Measurements from ENCODE around the gene PCK2.

PCK2 gene

GRCh38 chr14:24092505-24093206, 1.5 kb upstream of the PCK2 start:
- Histone ChIP-seq H3K27ac (peak overlapping the region in 1 of 2 donors; percentile 95), H3K4me3 (no peak overlapping the region)
- DNase-seq (ENCODE audit: low spot score), result no peak
- no peak for TF ChIP-seq CTCF (IDR thresholded peaks at IDR 0.05)

- no peak for TF ChIP-seq CTCF (IDR thresholded peaks at IDR 0.05)
- Histone ChIP-seq H3K27ac (peak overlapping the region; percentile 81 to 95), H3K4me3 (peak overlapping the region; percentile 80)
- no peak for DNase-seq (ENCODE audit: low spot score)
Observed at GRCh38 chr14:24093207-24093900, 757 bp upstream of the PCK2 start.

- no peak for DNase-seq (ENCODE audit: low spot score)
- Histone ChIP-seq H3K4me3 (peak overlapping the region; percentile 80), H3K27ac (peak overlapping the region; percentile 81 to 95)
- TF ChIP-seq CTCF (IDR thresholded peaks at IDR 0.05), result no peak
Observed at GRCh38 chr14:24094841-24095270, 745 bp downstream of the PCK2 start.

- TF ChIP-seq CTCF (IDR thresholded peaks at IDR 0.05), result no peak
- DNase-seq (ENCODE audit: low spot score), result no peak
- peak overlapping the region; percentile 81 to 95 for H3K27ac ChIP-seq
- H3K4me3 ChIP-seq, result peak overlapping the region; percentile 80
Observed at GRCh38 chr14:24095271-24096068, 1.4 kb downstream of the PCK2 start.

- no peak overlapping the region for H3K4me3 ChIP-seq
- DNase-seq (ENCODE audit: low spot score), result no peak
- no peak overlapping the region for H3K27ac ChIP-seq
- no peak for TF ChIP-seq CTCF (IDR thresholded peaks at IDR 0.05)
Observed at GRCh38 chr14:24096545-24097181, 2.6 kb downstream of the PCK2 start.

GRCh38 chr14:24098229-24098926, 4.3 kb downstream of the PCK2 start:
- H3K4me3 ChIP-seq, result no peak overlapping the region
- DNase-seq (ENCODE audit: low spot score), result no peak
- H3K27ac ChIP-seq, result no peak overlapping the region
- TF ChIP-seq CTCF (IDR thresholded peaks at IDR 0.05), result no peak

Data from coronary artery (tissue), 2 donors.